HFFc6 (cell line): ENCODE results near the gene EPHB1. TPM values are rescaled to one million over a fixed set of nuclear protein-coding genes. Genes with fewer than 3 reads are reported as not detected.
"Not testable (repeated sequence)": the region's sequence is repeated elsewhere in the genome, so short reads cannot be mapped to it uniquely, and the experiment has no call there.

Experiments
- DNase-seq: peaks from one replicate; pipeline ENCODE4 v3.0.0-alpha.2; 2018
- H3K27ac Mint-ChIP-seq: 2 replicates; pipeline ENCODE4 v1.8.0; 2020; ENCODE audit warnings: mild to moderate bottlenecking, mixed read lengths
- H3K27me3 Mint-ChIP-seq: 2 replicates; pipeline ENCODE4 v1.8.0; 2021; ENCODE audit warnings: mild to moderate bottlenecking, moderate library complexity, mixed read lengths; ENCODE audit not compliant: insufficient read depth
- H3K36me3 Mint-ChIP-seq: 2 replicates; pipeline ENCODE4 v1.8.0; 2021; ENCODE audit warnings: low read depth, mixed read lengths
- H3K4me1 Mint-ChIP-seq: 2 replicates; pipeline ENCODE4 v1.8.0; 2020; ENCODE audit warnings: low read depth, mixed read lengths
- H3K4me3 Mint-ChIP-seq: 2 replicates; pipeline ENCODE4 v1.8.0; 2020; ENCODE audit warnings: mild to moderate bottlenecking, moderate library complexity, mixed read lengths
- H3K9me3 Mint-ChIP-seq: 2 replicates; pipeline ENCODE4 v1.8.0; 2020; ENCODE audit warnings: mild to moderate bottlenecking, mixed read lengths
- total RNA-seq, 6 experiments: library from RNA; stranded (reverse); fragmentation: NEBNext Ultra II Directional; extraction: Animal tissue kit (Norgen Biotek cat#: 25700); gene quantifications; 2 replicates in 1 of 6; 3 replicates in 5 of 6; pipeline ENCODE4 v1.2.3, GENCODE V29; 2021
- TF ChIP-seq, protein P1 (sequence below): fragments of 200-600 bp; sonication (generic); IDR thresholded peaks from 2 replicates; pipeline ENCODE4 v1.5.0; 2021; ENCODE audit warnings: antibody characterized with exemption, mild to moderate bottlenecking

EPHB1 gene
- total RNA-seq, 6 experiments from 2014 or later = 0.88 to 2.6 (median 1.0) TPM

- no peaks in the 10 kb centered on the region for H3K4me1 Mint-ChIP-seq
- H3K9me3 Mint-ChIP-seq = no peaks in the 10 kb centered on the region
- TF ChIP-seq, protein P1, sequence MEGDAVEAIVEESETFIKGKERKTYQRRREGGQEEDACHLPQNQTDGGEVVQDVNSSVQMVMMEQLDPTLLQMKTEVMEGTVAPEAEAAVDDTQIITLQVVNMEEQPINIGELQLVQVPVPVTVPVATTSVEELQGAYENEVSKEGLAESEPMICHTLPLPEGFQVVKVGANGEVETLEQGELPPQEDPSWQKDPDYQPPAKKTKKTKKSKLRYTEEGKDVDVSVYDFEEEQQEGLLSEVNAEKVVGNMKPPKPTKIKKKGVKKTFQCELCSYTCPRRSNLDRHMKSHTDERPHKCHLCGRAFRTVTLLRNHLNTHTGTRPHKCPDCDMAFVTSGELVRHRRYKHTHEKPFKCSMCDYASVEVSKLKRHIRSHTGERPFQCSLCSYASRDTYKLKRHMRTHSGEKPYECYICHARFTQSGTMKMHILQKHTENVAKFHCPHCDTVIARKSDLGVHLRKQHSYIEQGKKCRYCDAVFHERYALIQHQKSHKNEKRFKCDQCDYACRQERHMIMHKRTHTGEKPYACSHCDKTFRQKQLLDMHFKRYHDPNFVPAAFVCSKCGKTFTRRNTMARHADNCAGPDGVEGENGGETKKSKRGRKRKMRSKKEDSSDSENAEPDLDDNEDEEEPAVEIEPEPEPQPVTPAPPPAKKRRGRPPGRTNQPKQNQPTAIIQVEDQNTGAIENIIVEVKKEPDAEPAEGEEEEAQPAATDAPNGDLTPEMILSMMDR = no peak
- DNase-seq = no peak
- H3K36me3 Mint-ChIP-seq = no peaks in the 10 kb centered on the region
- H3K4me3 Mint-ChIP-seq = no peak overlapping the region
- peaks cover 12% of the 10 kb centered on the region for H3K27me3 Mint-ChIP-seq
- no peak overlapping the region for H3K27ac Mint-ChIP-seq
Measured at GRCh38 chr3:134769287-134769868, 25.7 kb upstream of the EPHB1 start.

DNA sequence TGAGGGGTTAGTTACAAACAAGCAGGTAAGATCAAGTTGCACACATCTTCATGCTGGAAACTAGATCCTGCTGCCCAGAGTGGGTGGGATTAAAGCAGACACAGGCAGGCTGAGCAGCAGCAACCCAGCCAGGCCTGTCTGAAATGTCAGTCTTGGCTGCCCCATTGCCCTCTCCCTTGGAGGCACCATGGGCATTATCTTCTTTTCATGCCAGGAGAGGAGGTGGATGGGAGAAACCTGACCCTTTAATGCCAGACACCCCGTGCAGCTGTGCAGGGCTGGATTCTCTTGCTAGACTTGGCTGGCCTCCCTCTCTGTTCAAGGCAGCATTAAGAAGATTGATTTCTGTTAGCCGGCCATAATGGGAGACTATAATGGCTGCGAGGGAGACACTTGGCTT, 23.0 kb upstream of the EPHB1 start:
- DNase-seq = no peak
- no peaks in the 10 kb centered on the region for H3K9me3 Mint-ChIP-seq
- H3K27ac Mint-ChIP-seq = no peak overlapping the region
- H3K4me1 Mint-ChIP-seq = no peaks in the 10 kb centered on the region
- H3K27me3 Mint-ChIP-seq = peaks cover 17% of the 10 kb centered on the region
- H3K36me3 Mint-ChIP-seq = no peaks in the 10 kb centered on the region
- no peak overlapping the region for H3K4me3 Mint-ChIP-seq
- TF ChIP-seq, protein P1 = no peak

- Mint-ChIP-seq H3K36me3 (no peaks in the 10 kb centered on the region), H3K4me1 (no peaks in the 10 kb centered on the region), H3K9me3 (no peaks in the 10 kb centered on the region), H3K27me3 (peaks cover 17% of the 10 kb centered on the region), H3K4me3 (no peak overlapping the region), H3K27ac (no peak overlapping the region)
- DNase-seq = no peak
- TF ChIP-seq, protein P1 = no peak
Measured at GRCh38 chr3:134772591-134772990, 22.5 kb upstream of the EPHB1 start.

GRCh38 chr3:134775831-134776230, 19.2 kb upstream of the EPHB1 start:
- Mint-ChIP-seq H3K4me1 (no peaks in the 10 kb centered on the region), H3K4me3 (no peak overlapping the region), H3K27ac (no peak overlapping the region), H3K27me3 (peaks cover 15% of the 10 kb centered on the region), H3K36me3 (no peaks in the 10 kb centered on the region), H3K9me3 (no peaks in the 10 kb centered on the region)
- no peak for DNase-seq
- TF ChIP-seq, protein P1 = no peak

GRCh38 chr3:134776518-134776917, 18.5 kb upstream of the EPHB1 start:
- Mint-ChIP-seq H3K27me3 (peaks cover 15% of the 10 kb centered on the region), H3K36me3 (no peaks in the 10 kb centered on the region), H3K4me1 (no peaks in the 10 kb centered on the region), H3K9me3 (no peaks in the 10 kb centered on the region), H3K27ac (no peak overlapping the region), H3K4me3 (no peak overlapping the region)
- TF ChIP-seq, protein P1 = no peak
- no peak for DNase-seq

DNA sequence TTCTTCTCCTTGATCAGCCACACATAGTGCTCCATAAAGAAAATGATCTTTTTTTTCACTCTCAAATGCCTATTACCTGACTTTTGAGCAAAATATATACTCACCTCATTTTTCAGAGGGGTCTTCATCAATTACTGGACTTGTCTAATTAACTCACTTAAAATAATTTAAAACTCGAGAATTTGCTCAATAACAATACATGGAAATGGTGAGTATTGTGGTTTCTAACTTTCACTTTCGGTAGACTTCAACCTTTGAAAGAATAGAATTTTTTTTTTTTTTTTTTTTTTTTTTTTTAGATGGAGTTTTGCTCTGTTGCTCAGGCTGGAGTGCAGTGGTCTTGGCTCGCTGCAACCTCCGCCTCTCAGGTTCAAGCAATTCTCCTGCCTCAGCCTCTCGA, 17.7 kb upstream of the EPHB1 start:
- Mint-ChIP-seq H3K4me1 (no peaks in the 10 kb centered on the region), H3K27me3 (peaks cover 15% of the 10 kb centered on the region), H3K27ac (no peak overlapping the region), H3K9me3 (no peaks in the 10 kb centered on the region), H3K36me3 (no peaks in the 10 kb centered on the region), H3K4me3 (no peak overlapping the region)
- DNase-seq = no peak
- TF ChIP-seq, protein P1 = no peak

DNA sequence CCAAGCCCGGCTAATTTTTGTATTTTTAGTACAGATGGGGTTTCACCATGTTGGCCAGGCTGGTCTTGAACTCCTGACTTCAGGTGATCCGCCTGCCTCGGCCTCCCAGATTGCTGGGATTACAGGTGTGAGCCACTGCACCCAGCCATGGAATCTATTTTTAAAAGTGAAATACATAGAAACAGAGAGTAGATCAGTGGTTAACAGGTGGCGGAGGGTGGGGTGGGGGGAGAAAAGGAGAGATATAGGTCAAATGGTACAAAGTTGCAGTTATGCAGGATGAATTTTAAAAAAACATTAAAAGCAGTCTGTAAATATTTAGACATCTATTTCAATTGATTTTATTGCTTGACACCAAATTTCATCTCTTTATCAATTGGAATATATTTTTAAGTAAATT, 6.8 kb upstream of the EPHB1 start:
- not testable (repeated sequence) for H3K9me3 Mint-ChIP-seq, DNase-seq, H3K4me1 Mint-ChIP-seq, H3K27ac Mint-ChIP-seq, H3K4me3 Mint-ChIP-seq, H3K36me3 Mint-ChIP-seq
- peaks cover 20% of the 10 kb centered on the region for H3K27me3 Mint-ChIP-seq
